Testis (tissue), 3 donors: ENCODE results near the gene TRAPPC10. TPM values are rescaled to one million over a fixed set of nuclear protein-coding genes. Genes with fewer than 3 reads are reported as not detected.

Source experiments
- DNase-seq: peaks from one replicate; pipeline ENCODE4 v3.0.0-alpha.2; 2019
- H3K27ac ChIP-seq, 2 donors: fragments of 200-600 bp; sonication (generic); one replicate each; pipeline ENCODE4 v1.5.1; 2019
- H3K27me3 ChIP-seq: fragments of 200-600 bp; sonication (generic); one replicate; pipeline ENCODE4 v1.5.1; 2019
- H3K36me3 ChIP-seq: fragments of 200-600 bp; sonication (generic); one replicate; pipeline ENCODE4 v1.5.1; 2017; ENCODE audit warnings: low read depth; ENCODE audit errors: missing control alignments
- H3K4me1 ChIP-seq: fragments of 200-600 bp; sonication (generic); one replicate; pipeline ENCODE4 v1.5.1; 2019
- H3K4me3 ChIP-seq, 2 donors: fragments of 200-600 bp; sonication (generic); one replicate each; pipeline ENCODE4 v1.5.1; 2017 to 2019
- H3K9me3 ChIP-seq: fragments of 200-600 bp; sonication (generic); one replicate; pipeline ENCODE4 v1.5.1; 2017
- CTCF ChIP-seq, 3 experiments: fragments of 450-650 bp in 2 of 3; fragments of 200-600 bp in 1 of 3; sonication (generic) in 1 of 3; IDR thresholded peaks; one replicate each; pipeline ENCODE4 v1.5.1; 2016 to 2019; ENCODE audit warnings: antibody characterized with exemption in 3 of 3, mild to moderate bottlenecking in 2 of 3, moderate library complexity in 1 of 3
- POLR2A ChIP-seq: fragments of 450-650 bp; IDR thresholded peaks from one replicate; pipeline ENCODE4 v1.6.1; 2017; ENCODE audit warnings: antibody characterized with exemption, mild to moderate bottlenecking, moderate library complexity
- WGBS, 2 donors: methylation state at CpG; one replicate each; pipeline ENCODE4 v1.1.5; 2018; 5-methylcytosine and 5-hydroxymethylcytosine counted together
- intact Hi-C: fragments of 100-400 bp; cut with DNase I; formaldehyde crosslinking; loops from one replicate; pipeline ENCODE4 v1.15.1; 2023; ENCODE audit warnings: low total_unique reads
- polyA plus RNA-seq: library from polyadenylated mRNA; stranded (reverse); fragments of 350-450 nt; fragmentation: Illumina TruSeq; extraction: RNeasy Lipid Tissue Mini Kit (QIAGEN cat#74804); gene quantifications from one replicate; pipeline ENCODE4 v1.2.3, GENCODE V29; 2014; ENCODE audit warnings: low read depth, low replicate concordance; ENCODE audit not compliant: insufficient read depth
- total RNA-seq, 2 donors: library from RNA; depleted of rRNA; stranded (reverse); fragments of >200 nt; gene quantifications; one replicate each; pipeline ENCODE4 v1.2.3, GENCODE V29; 2016

Gene TRAPPC10
- total and polyA plus RNA-seq, 3 donors from 2014 or later, result 46.4 to 69.8 (median 58.0) TPM

- H3K4me1 ChIP-seq, result peaks cover 18% of the 10 kb centered on the region
- peak overlapping the region in 1 of 2 donors; percentile 12 for H3K27ac ChIP-seq
- intact Hi-C loops, result loop anchor here (10.0 kb wide), 1 partner anchor 51 kb away; no protein-coding TSS in a partner anchor
- H3K9me3 ChIP-seq, result no peaks in the 10 kb centered on the region
- H3K4me3 ChIP-seq, result no peak overlapping the region
- TF ChIP-seq POLR2A (no peak), CTCF (IDR thresholded peaks at IDR 0.05) (no peak)
- WGBS, 2 donors, result 63 to 69% methylated on average over 1 of the region's 1 CpG
- no peaks in the 10 kb centered on the region for H3K27me3 ChIP-seq
- DNase-seq, result no peak
- H3K36me3 ChIP-seq, result no peaks in the 10 kb centered on the region
Measured at GRCh38 chr21:44024257-44024656, 12.1 kb downstream of the TRAPPC10 start.

GRCh38 chr21:44024887-44025353 is 12.8 kb downstream of the TRAPPC10 start:
- H3K4me1 ChIP-seq, result peaks cover 18% of the 10 kb centered on the region
- WGBS, 2 donors, result 35 to 54% methylated on average over 8 of the region's 8 CpGs

GRCh38 chr21:44027607-44028286 is 15.6 kb downstream of the TRAPPC10 start:
- Histone ChIP-seq H3K36me3 (no peaks in the 10 kb centered on the region), H3K4me3 (no peak overlapping the region), H3K27me3 (no peaks in the 10 kb centered on the region), H3K4me1 (peaks cover 18% of the 10 kb centered on the region), H3K27ac (no peak overlapping the region), H3K9me3 (no peaks in the 10 kb centered on the region)
- DNase-seq, result no peak
- intact Hi-C loops, result loop anchor here (10.0 kb wide), 1 partner anchor 47 kb away; no protein-coding TSS in a partner anchor
- WGBS, 2 donors, result 92 to 96% methylated on average over 8 of the region's 8 CpGs
- TF ChIP-seq CTCF (IDR thresholded peaks at IDR 0.05) (no peak), POLR2A (no peak)

More at GRCh38 chr21:44024887-44025353, 12.8 kb downstream of the TRAPPC10 start:
- TF ChIP-seq CTCF (IDR thresholded peaks at IDR 0.05) (no peak), POLR2A (no peak)
- no peaks in the 10 kb centered on the region for H3K9me3 ChIP-seq
- no peaks in the 10 kb centered on the region for H3K36me3 ChIP-seq
- H3K27me3 ChIP-seq, result no peaks in the 10 kb centered on the region
- intact Hi-C loops, result loop anchor here (10.0 kb wide), 1 partner anchor 50 kb away; no protein-coding TSS in a partner anchor
- DNase-seq, result peak; percentile 56
- H3K27ac ChIP-seq, result peak overlapping the region in 1 of 2 donors; percentile 12
- H3K4me3 ChIP-seq, result no peak overlapping the region

- H3K36me3 ChIP-seq, result no peaks in the 10 kb centered on the region
- H3K4me3 ChIP-seq, result no peak overlapping the region
- H3K27ac ChIP-seq, result no peak overlapping the region
- 90 to 95% methylated on average over 4 to 6 of the region's 6 CpGs for WGBS, 2 donors
- H3K9me3 ChIP-seq, result no peaks in the 10 kb centered on the region
- intact Hi-C loops, result loop anchor here (10.0 kb wide), 1 partner anchor 47 kb away; no protein-coding TSS in a partner anchor
- H3K4me1 ChIP-seq, result peaks cover 18% of the 10 kb centered on the region
- H3K27me3 ChIP-seq, result no peaks in the 10 kb centered on the region
- no peak for TF ChIP-seq CTCF (IDR thresholded peaks at IDR 0.05)
- no peak for TF ChIP-seq POLR2A
- no peak for DNase-seq
Measured at GRCh38 chr21:44028287-44028659, 16.2 kb downstream of the TRAPPC10 start.
